Common myeloid progenitor, CD34-positive (primary cell): Measurements from ENCODE around the gene TAGAP.

Experiments
- CTCF ChIA-PET: fragments of 350-600 bp; sonication (Branson Sonifier 250); formaldehyde crosslinking; loops from one replicate; lab custom pipeline; 2021; ENCODE audit warnings: antibody characterized with exemption; lab: Charles Lee
- POLR2A ChIA-PET: fragments of 350-600 bp; sonication (Branson Sonifier 250); formaldehyde crosslinking; loops from one replicate; lab custom pipeline; 2021; ENCODE audit warnings: antibody characterized with exemption; lab: Charles Lee
- DNase-seq, 3 donors: peaks; one replicate each; pipeline versions ENCODE4 v3.0.0 to v3.0.0-alpha.2; 2013
- H3K27ac ChIP-seq, 2 experiments: 1 replicate in 1 of 2; 2 replicates in 1 of 2; pipeline ENCODE4 v1.7.0; 2013; ENCODE audit warnings: inconsistent platforms in 2 of 2, low read length in 2 of 2, mild to moderate bottlenecking in 2 of 2, low read depth in 1 of 2, moderate library complexity in 1 of 2; ENCODE audit not compliant: severe bottlenecking in 2 of 2, insufficient read depth in 1 of 2, poor library complexity in 1 of 2
- H3K27me3 ChIP-seq, 5 experiments: replicated peaks in 2 of 5; 1 replicate in 3 of 5; 2 replicates in 2 of 5; pipeline versions ENCODE4 v1.6.1 to v1.7.0; 2013; ENCODE audit warnings: low read length in 4 of 5, mild to moderate bottlenecking in 2 of 5, moderate library complexity in 2 of 5, inconsistent platforms in 1 of 5; ENCODE audit not compliant: insufficient read depth in 5 of 5, control insufficient read depth in 4 of 5
- H3K36me3 ChIP-seq, 4 experiments: 1 replicate in 2 of 4; 2 replicates in 2 of 4; pipeline versions ENCODE4 v1.6.1 to v1.7.0; 2013; ENCODE audit warnings: low read length in 3 of 4, control low read depth in 1 of 4, mild to moderate bottlenecking in 1 of 4; ENCODE audit not compliant: control insufficient read depth in 4 of 4, insufficient read depth in 4 of 4
- H3K4me1 ChIP-seq, 4 experiments: 1 replicate in 3 of 4; 2 replicates in 1 of 4; pipeline versions ENCODE4 v1.6.1 to v1.7.1; 2013; ENCODE audit warnings: low read length in 3 of 4, mild to moderate bottlenecking in 3 of 4, control low read depth in 1 of 4, inconsistent platforms in 1 of 4, moderate library complexity in 1 of 4; ENCODE audit not compliant: control insufficient read depth in 4 of 4, insufficient read depth in 4 of 4; ENCODE audit errors: control extremely low read depth in 1 of 4
- H3K4me3 ChIP-seq, 7 experiments: 1 replicate in 4 of 7; 2 replicates in 3 of 7; pipeline versions ENCODE4 v1.5.1 to v1.7.0; 2013; ENCODE audit warnings: mild to moderate bottlenecking in 7 of 7, low read length in 6 of 7, moderate library complexity in 6 of 7, inconsistent platforms in 2 of 7, low read depth in 2 of 7, control low read depth in 1 of 7; ENCODE audit not compliant: insufficient read depth in 4 of 7, control insufficient read depth in 1 of 7; ENCODE audit errors: extremely low read depth in 1 of 7
- H3K9me3 ChIP-seq, 5 experiments: 1 replicate in 4 of 5; 2 replicates in 1 of 5; pipeline versions ENCODE4 v1.6.1 to v1.7.1; 2013; ENCODE audit warnings: low read length in 4 of 5, mild to moderate bottlenecking in 2 of 5, inconsistent platforms in 1 of 5, low read depth in 1 of 5, moderate library complexity in 1 of 5; ENCODE audit not compliant: control insufficient read depth in 4 of 5, insufficient read depth in 2 of 5; ENCODE audit errors: control extremely low read depth in 1 of 5
- WGBS: methylation state at CpG from one replicate; pipeline ENCODE4 v1.1.5; 2013; ENCODE audit not compliant: insufficient coverage; 5-methylcytosine and 5-hydroxymethylcytosine counted together

The TAGAP gene

GRCh38 chr6:159080217-159080976, 35.6 kb upstream of the TAGAP start:
- CTCF ChIA-PET = interaction anchor here (0.6 to 1.5 kb wide), 8 partner anchors 10 to 1054 kb away, joined by 3 to 6 read pairs (median 3); no protein-coding TSS in a partner anchor
- no peaks in the 10 kb centered on the region for H3K27me3 ChIP-seq
- no peak overlapping the region for H3K4me3 ChIP-seq
- POLR2A ChIA-PET = no interaction called here
- no peaks in the 10 kb centered on the region for H3K9me3 ChIP-seq
- DNase-seq = no peak
- H3K36me3 ChIP-seq = no peaks in the 10 kb centered on the region
- peaks cover 10 to 20% (median 16%) of the 10 kb centered on the region in 4 experiments for H3K4me1 ChIP-seq
- no peak overlapping the region for H3K27ac ChIP-seq
- 40% methylated on average over 4 of the region's 4 CpGs for WGBS

GRCh38 chr6:159079367-159079766, 34.6 kb upstream of the TAGAP start:
- ChIA-PET CTCF (interaction anchor here (0.6 to 1.9 kb wide), 5 partner anchors 10 to 25 kb away, joined by 3 to 6 read pairs (median 4); no protein-coding TSS in a partner anchor), POLR2A (no interaction called here)
- Histone ChIP-seq H3K36me3 (no peaks in the 10 kb centered on the region), H3K4me3 (no peak overlapping the region), H3K9me3 (no peaks in the 10 kb centered on the region), H3K27me3 (no peaks in the 10 kb centered on the region), H3K4me1 (peaks cover 8 to 18% (median 15%) of the 10 kb centered on the region in 4 experiments), H3K27ac (no peak overlapping the region)
- no peak for DNase-seq
- no CpG with 5 or more reads among the region's 3 CpGs for WGBS

GRCh38 chr6:159077123-159077522, 32.3 kb upstream of the TAGAP start:
- H3K9me3 ChIP-seq = no peaks in the 10 kb centered on the region
- no peak overlapping the region for H3K27ac ChIP-seq
- H3K4me3 ChIP-seq = no peak overlapping the region
- no peak for DNase-seq
- WGBS = 78% methylated on average over 12 of the region's 13 CpGs
- H3K4me1 ChIP-seq = peaks cover 8 to 20% (median 14%) of the 10 kb centered on the region in 4 experiments
- ChIA-PET POLR2A (no interaction called here), CTCF (interaction anchor here (1.4 to 2.5 kb wide), 3 partner anchors 12 to 60 kb away, joined by 4 to 9 read pairs (median 5); no protein-coding TSS in a partner anchor)
- no peaks in the 10 kb centered on the region for H3K27me3 ChIP-seq
- H3K36me3 ChIP-seq = no peaks in the 10 kb centered on the region

DNA sequence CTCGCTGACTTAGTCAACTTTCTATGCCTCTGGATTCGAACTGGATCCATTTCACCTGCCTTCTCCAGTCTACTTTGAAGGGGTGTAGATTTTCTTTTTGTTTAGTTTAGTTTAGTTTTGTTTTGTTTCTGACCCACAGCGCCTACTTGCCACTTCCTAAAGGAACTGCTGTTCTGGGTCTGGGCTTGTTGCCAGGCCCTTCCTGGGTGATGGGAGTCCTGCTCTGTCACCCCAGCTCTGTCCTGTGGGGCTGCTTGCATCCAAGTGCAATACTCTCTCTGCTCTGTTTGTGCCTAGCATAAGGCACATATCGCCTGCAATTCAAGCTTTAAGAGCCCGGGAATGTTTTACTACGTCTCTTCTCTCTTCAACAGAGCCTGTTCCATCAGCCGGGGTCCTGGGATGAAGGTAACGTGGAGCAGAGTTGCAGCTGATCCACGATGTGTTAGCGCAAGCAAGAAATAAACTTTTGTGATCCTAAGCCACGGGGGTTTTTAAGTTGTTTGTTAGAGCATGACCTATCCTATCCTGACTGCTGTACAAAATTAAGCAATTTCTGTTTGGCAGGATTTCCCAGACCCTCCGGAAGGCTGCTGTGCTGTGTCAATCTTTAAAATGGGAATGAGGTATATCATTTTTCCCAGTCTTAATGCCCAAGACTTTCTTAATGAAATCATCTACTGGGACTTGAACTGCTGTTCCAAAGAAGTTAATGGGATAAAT, 30.9 kb upstream of the TAGAP start:
- H3K4me3 ChIP-seq = no peak overlapping the region
- no peaks in the 10 kb centered on the region for H3K9me3 ChIP-seq
- H3K27me3 ChIP-seq = no peaks in the 10 kb centered on the region
- DNase-seq = no peak
- H3K27ac ChIP-seq = no peak overlapping the region
- 91% methylated on average over 10 of the region's 12 CpGs for WGBS
- peaks cover 6 to 19% (median 14%) of the 10 kb centered on the region in 4 experiments for H3K4me1 ChIP-seq
- no peaks in the 10 kb centered on the region for H3K36me3 ChIP-seq
- ChIA-PET CTCF (interaction anchor here (0.7 to 2.5 kb wide), 6 partner anchors 11 to 29 kb away, joined by 3 to 9 read pairs (median 3); no protein-coding TSS in a partner anchor), POLR2A (no interaction called here)

GRCh38 chr6:159074876-159075275, 30.1 kb upstream of the TAGAP start:
- DNase-seq = no peak
- no peaks in the 10 kb centered on the region for H3K9me3 ChIP-seq
- WGBS = 93% methylated on average over 2 of the region's 2 CpGs
- POLR2A ChIA-PET = no interaction called here
- no peaks in the 10 kb centered on the region for H3K27me3 ChIP-seq
- no peaks in the 10 kb centered on the region for H3K36me3 ChIP-seq
- H3K4me3 ChIP-seq = no peak overlapping the region
- H3K4me1 ChIP-seq = peaks cover under 1 to 11% (median 8%) of the 10 kb centered on the region in 4 experiments
- no peak overlapping the region for H3K27ac ChIP-seq
- CTCF ChIA-PET = interaction anchor here (0.7 to 2.5 kb wide), 5 partner anchors 10 to 30 kb away, joined by 3 to 9 read pairs (median 3); no protein-coding TSS in a partner anchor

- WGBS = 81% methylated on average over 3 of the region's 3 CpGs
- H3K4me1 ChIP-seq = peaks cover under 1 to 12% (median 6%) of the 10 kb centered on the region in 4 experiments
- no peaks in the 10 kb centered on the region for H3K36me3 ChIP-seq
- no peaks in the 10 kb centered on the region for H3K27me3 ChIP-seq
- no peak overlapping the region for H3K27ac ChIP-seq
- no peak overlapping the region for H3K4me3 ChIP-seq
- CTCF ChIA-PET = no interaction called here
- POLR2A ChIA-PET = no interaction called here
- H3K9me3 ChIP-seq = no peaks in the 10 kb centered on the region
- DNase-seq = no peak
These were observed 29.4 kb upstream of the TAGAP start for GRCh38 chr6:159074120-159074684.
